Measurements from ENCODE around the gene ZNF296.

Gene ZNF296

DNA sequence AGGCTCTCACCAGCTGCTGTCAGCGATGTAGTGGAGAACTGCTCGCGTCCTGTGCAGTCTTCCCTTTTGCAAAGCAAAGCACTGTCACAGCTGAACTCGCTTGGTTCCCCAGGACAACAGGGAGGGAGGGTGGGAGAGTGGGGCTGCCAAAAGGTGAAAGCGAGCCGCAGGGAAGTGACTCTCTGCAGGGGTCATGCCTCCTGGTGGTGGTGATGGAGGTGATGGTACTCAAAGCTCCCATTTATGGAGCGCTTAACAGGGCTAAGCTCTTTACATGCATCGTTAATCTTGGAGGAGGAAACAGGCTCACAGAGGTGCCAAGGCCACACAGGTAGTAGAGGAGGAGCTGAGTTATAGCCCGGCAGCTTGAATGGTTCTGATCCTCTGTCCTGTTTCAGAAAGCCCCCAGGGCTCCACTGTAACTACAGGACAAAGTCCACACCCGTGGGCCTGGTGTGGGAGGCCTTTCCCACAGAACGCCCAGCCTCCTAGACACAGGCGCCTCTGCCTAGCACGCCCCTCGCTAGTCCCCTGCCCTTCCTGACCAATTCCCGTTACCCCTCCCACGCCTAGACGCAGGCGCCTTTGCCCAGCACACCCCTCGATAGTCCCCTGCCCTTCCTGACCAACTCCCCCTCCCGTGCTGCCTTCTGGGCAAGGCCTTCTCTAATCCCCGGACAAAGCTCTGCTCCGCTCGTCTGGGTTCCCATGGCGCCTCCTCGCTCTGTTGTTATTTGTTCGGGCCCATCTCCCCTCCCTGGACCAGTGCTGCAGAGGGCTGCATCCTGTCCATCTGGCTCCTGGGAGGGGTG, 27.4 kb upstream of the ZNF296 start:
- DNase-seq = peak in 4 of 56 donors; percentile 5 to 40 (median 25)

GRCh38 chr19:45103156-45103507, 26.9 kb upstream of the ZNF296 start:
- peak in 38 of 56 donors; percentile 6 to 77 (median 41) for DNase-seq

GRCh38 chr19:45102481-45102880, 26.2 kb upstream of the ZNF296 start:
- no peak for DNase-seq

- DNase-seq = no peak
These were observed 25.5 kb upstream of the ZNF296 start for GRCh38 chr19:45101806-45102205.

DNA sequence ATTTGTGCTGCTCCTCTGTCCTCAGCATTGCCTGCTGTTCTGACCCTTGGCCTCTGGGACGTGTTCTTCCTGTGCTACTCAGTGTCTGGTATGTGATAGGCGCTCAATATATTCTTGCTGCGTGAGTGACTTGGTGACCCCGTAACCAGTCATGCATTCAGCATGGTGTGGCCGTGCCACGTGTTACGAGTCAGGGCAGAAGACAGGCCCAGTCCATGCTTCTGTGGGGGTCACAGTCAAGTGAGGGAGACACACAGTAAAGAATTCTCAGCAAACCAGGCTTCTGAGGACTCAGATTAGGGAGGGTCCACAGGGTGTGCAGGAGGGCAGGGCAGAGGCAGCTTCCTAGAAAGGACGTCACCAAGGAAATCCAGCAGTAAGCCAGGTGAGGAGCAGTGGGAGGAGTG, 24.6 kb upstream of the ZNF296 start:
- DNase-seq = no peak

DNA sequence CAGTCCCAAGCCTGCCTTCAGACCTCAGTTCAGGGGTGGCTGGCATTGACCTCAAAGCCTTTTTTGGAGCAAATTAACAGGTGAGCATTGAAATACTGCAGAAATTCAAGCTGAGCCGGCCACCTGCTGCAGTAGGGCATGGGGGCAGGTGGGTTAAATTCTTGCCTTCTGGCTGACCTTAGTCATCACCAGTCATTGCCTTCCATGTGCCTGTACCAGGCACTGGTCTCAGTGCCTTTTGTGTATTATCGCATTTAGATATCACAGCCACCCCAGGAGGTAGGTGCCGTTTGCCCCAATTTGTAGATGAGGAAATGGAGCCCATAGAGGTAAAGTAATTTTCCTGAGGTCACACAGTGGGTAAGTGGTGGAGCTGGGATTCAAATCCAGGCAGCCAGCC, 23.9 kb upstream of the ZNF296 start:
- DNase-seq = no peak

DNA sequence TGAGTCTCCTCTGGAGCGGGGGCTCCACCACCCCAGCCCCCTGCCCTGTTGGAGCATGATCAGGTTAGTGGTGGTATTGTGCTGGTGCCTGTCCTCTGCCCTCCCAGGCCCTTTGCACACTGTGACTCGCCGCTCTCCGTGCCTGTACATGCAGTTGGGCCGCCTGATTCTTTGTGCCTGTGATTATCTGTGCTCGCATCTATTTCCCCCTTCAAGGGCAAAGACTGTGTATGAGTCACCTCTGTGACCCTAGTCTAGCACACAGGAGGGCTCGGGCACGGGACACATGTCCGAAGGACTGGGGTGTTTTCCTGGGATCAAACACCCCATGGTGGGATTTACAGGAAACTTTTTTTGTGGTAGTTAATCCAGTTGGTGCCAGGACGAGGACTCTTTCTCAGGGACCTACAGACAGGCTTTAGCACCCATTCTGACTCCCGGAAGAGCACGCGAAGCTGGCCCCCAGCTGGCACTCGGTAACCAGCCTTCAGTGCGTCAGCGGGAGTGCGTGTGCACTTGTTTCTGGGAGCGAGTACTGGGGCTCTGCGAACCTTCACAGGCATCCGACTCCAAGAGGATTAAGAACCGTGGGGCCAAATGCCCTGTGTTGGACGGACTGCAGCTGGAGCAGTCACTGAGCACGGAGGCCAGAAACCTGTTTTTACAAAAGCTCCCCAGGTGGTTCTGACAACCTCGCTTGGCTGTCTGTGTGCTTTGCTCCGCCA, 23.4 kb upstream of the ZNF296 start:
- DNase-seq = peak in 11 of 56 donors; percentile 17 to 76 (median 33)

DNA sequence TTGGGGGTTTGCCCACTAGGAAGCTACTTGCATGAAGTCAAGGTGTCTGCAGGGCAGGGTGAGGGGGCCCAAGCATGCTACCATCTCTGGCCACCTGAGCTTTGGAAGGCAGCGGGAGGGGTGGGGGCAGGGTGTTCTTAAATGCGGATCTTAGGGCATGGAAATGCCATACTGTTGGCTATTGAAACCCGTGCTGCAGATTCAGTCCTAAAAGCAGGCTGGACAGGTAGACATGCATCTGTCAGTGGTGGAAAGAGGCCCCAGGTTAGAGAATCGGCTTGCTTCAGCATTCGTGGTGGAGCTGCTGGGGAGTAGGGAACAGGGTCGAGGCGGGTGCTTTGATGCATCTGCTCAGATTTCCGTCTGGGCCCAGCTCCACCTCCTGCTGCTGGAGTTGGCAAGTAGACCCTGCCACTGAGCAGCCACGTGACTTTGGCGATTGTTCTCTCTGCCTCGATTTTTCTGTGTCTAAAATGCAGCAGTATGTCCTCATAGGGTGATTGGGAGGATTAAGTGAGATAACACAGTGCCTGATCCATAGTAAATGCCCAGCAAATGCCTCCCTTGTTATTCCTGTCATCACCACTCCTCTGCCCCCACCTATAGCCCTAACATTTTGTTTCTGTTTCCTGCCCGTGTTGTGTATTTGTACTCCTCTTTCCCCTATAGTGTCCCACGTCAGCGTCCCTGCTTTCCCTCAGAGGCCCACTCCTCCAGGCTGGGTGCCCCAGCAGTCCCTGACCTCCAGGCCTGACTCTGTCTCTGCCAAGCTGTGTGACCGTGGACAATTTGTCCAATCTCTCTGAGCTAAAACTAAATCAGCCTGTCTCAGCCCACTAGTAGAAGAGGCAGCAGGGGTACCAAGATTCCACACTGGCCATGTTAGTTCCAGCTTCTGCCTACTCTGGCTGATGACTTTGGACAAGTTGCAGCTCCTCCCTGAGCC, 22.5 kb upstream of the ZNF296 start:
- peak in 52 of 56 donors; percentile 17 to 86 (median 62) for DNase-seq

DNA sequence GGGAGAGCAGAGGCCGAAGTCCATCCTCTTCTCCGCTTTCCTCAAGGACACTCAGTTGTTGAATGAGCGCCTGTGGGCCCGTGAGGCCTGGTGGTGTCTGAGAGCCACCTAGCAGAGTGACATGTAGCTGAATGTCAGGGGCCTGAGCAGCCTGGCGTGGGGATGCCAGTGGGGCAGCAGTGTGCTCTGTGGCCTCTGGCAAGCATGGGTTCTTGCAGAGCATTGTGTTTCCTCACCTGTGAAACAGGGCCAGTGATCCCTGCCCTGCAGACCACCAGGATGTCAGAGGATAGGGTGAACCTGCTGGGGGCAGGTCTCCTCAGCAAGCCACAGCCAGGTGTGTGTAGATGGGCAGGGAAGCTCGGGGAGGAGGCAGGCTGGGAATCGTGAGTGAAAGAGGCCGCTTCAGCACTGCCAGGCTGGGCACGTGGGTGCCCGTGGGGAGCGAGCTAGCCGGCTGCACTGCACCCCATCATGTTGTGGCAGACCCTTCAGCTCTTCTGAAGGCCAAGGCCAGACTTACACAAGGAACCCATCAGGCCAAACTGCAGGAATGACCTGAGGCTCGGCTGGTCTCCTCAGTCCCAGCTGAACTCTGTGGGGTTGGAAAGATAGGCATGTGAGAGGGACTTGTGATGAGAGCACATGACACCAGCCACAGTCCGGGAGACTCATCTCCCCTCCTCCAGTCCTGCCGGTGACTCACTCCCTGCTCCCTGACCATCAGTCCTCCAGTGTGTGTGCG, 21.7 kb upstream of the ZNF296 start:
- peak in 34 of 56 donors; percentile 27 to 72 (median 54) for DNase-seq

- DNase-seq = no peak
These were observed 21.1 kb upstream of the ZNF296 start for GRCh38 chr19:45097450-45097775.

GRCh38 chr19:45096700-45097099, 20.4 kb upstream of the ZNF296 start:
- DNase-seq = no peak

GRCh38 chr19:45095496-45096413, 19.5 kb upstream of the ZNF296 start:
- DNase-seq = no peak

- DNase-seq = no peak
These were observed 18.4 kb upstream of the ZNF296 start for GRCh38 chr19:45094707-45095106.

- DNase-seq = no peak
These were observed 17.9 kb upstream of the ZNF296 start for GRCh38 chr19:45094137-45094536.

GRCh38 chr19:45092747-45093678, 16.7 kb upstream of the ZNF296 start, which contains the start of gene PPP1R37:
Gene PPP1R37 (plus strand): TSS chr19:45093179. CDS start chr19:45093326, 147 bp downstream.
- DNase-seq = peak; percentile 23 to 93 (median 85)

- DNase-seq = peak; percentile 57 to 99 (median 97)
These were observed 15.0 kb upstream of the ZNF296 start for GRCh38 chr19:45091031-45091923.

DNA sequence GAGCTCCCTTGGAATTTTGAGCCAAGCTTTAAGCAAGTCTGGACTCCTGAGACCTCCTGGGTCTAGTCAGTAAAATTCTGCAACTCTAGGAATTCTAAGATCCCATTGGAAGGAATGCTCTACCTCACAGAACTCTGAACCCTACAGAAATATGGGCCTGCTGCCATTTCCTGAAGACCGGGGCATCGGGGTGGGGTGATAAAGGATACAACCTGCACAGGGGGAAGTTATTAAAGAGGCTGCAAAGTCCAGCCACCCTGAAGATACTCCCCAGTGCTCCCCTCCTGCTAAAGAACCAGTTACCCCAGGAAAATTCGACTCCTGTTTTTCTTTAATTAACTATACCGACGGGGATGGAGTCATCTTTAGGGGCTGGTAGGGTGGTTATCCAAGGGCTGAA, 14.3 kb upstream of the ZNF296 start:
- DNase-seq = no peak
